Activated naive CD8-positive, alpha-beta T cell (primary cell): ENCODE data around the gene CCZ1B.
"Not testable (repeated sequence)": the region's sequence is repeated elsewhere in the genome, so short reads cannot be mapped to it uniquely, and the experiment has no call there.

Experiments used
- H3K27ac Mint-ChIP-seq: one replicate; pipeline ENCODE4 v1.8.0; 2021; ENCODE audit warnings: mixed read lengths
- H3K27me3 Mint-ChIP-seq: one replicate; pipeline ENCODE4 v1.8.0; 2021; ENCODE audit warnings: mixed read lengths
- H3K36me3 Mint-ChIP-seq: one replicate; pipeline ENCODE4 v1.8.0; 2021; ENCODE audit warnings: mixed read lengths
- H3K4me1 Mint-ChIP-seq: one replicate; pipeline ENCODE4 v1.8.0; 2021; ENCODE audit warnings: low read depth, mixed read lengths
- H3K4me3 Mint-ChIP-seq: one replicate; pipeline ENCODE4 v1.8.0; 2021; ENCODE audit warnings: mild to moderate bottlenecking, mixed read lengths
- H3K9me3 Mint-ChIP-seq: one replicate; pipeline ENCODE4 v1.8.0; 2021; ENCODE audit warnings: low read depth, mixed read lengths

The CCZ1B gene

GRCh38 chr7:6843092-6843491, 17.0 kb upstream of the CCZ1B start:
- not testable (repeated sequence) for H3K4me3 Mint-ChIP-seq, H3K36me3 Mint-ChIP-seq, H3K9me3 Mint-ChIP-seq, H3K27ac Mint-ChIP-seq, H3K4me1 Mint-ChIP-seq, H3K27me3 Mint-ChIP-seq

DNA sequence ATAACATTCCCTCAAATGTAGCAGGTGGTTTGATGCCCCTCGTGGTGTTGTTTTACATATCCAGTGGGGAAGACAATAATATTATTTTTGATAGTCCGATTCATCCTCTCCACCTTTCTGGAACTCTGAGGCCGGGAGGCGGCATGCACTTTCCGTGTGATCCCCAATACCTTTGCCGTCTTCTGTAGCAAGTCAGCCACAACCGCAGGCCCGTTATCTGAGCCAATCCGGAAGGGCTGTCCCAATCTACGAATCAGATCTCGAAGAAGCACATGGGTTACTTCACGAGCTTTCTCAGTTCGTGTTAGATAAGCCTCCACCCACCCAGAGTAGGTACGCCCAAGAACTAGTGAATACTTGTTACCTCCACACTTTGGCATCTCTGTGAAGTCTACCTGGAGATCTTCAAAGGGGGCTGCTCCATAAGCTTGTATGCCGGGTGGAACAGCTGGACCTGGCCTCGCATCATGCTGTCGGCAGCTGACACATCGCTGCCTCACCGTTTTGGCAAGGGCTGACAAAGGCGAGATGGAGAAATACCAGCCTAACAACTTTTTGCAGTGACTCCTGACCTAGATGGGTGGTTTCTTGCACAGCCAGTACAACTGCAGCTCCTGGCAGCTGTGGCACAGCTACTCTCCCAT, 16.3 kb upstream of the CCZ1B start:
- H3K4me3 Mint-ChIP-seq, H3K4me1 Mint-ChIP-seq, H3K36me3 Mint-ChIP-seq, H3K27ac Mint-ChIP-seq, H3K27me3 Mint-ChIP-seq, H3K9me3 Mint-ChIP-seq: not testable (repeated sequence)

DNA sequence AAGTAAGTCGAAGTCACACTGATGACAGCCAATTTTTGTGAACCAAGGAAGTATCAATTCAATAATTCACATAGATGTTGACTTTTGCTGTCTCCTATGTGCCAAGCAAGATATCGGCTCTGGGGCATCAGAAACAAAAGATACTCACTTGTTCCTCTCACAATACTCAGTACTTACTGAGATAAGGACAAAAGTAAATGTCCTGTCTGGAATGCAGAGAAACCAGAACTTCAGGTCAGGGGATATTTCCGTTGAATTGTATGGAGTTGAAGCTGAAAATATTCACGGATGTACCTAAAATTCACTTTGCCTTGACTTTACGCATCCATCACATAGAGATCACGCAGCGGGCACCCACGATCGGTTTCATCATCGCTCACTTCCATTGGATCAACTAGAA, 11.0 kb upstream of the CCZ1B start:
- H3K36me3 Mint-ChIP-seq, H3K4me3 Mint-ChIP-seq, H3K9me3 Mint-ChIP-seq, H3K27ac Mint-ChIP-seq, H3K4me1 Mint-ChIP-seq: not testable (repeated sequence)
- peaks cover 22% of the 10 kb centered on the region for H3K27me3 Mint-ChIP-seq

GRCh38 chr7:6835521-6835920, 9.4 kb upstream of the CCZ1B start:
- H3K27me3 Mint-ChIP-seq: peaks cover 22% of the 10 kb centered on the region
- H3K27ac Mint-ChIP-seq, H3K4me1 Mint-ChIP-seq, H3K4me3 Mint-ChIP-seq, H3K9me3 Mint-ChIP-seq, H3K36me3 Mint-ChIP-seq: not testable (repeated sequence)

DNA sequence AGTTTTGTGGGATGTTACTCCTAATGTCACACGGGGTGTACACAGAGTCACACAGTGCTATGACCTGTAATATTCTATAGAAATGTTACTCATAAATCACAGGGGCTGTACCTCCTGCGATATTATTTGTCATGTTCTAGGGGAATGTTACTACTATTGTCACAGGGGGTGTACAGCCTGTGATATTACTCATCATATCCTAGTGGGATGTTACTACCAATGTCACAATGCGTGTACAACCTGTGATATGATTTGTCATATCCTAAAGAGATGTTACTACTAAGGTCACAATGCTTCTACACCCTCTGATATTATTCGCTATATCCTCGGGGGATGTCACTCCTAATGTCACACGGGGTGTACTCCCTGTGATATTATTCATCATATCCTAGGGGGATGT, 7.6 kb upstream of the CCZ1B start:
- no peak overlapping the region for H3K4me3 Mint-ChIP-seq
- no peaks in the 10 kb centered on the region for H3K9me3 Mint-ChIP-seq
- H3K36me3 Mint-ChIP-seq: no peaks in the 10 kb centered on the region
- no peaks in the 10 kb centered on the region for H3K4me1 Mint-ChIP-seq
- H3K27ac Mint-ChIP-seq: no peak overlapping the region
- H3K27me3 Mint-ChIP-seq: peaks cover 17% of the 10 kb centered on the region

- H3K36me3 Mint-ChIP-seq: no peaks in the 10 kb centered on the region
- H3K4me3 Mint-ChIP-seq: no peak overlapping the region
- H3K4me1 Mint-ChIP-seq: peaks cover 3% of the 10 kb centered on the region
These were observed 5.1 kb upstream of the CCZ1B start for GRCh38 chr7:6831018-6831725.

DNA sequence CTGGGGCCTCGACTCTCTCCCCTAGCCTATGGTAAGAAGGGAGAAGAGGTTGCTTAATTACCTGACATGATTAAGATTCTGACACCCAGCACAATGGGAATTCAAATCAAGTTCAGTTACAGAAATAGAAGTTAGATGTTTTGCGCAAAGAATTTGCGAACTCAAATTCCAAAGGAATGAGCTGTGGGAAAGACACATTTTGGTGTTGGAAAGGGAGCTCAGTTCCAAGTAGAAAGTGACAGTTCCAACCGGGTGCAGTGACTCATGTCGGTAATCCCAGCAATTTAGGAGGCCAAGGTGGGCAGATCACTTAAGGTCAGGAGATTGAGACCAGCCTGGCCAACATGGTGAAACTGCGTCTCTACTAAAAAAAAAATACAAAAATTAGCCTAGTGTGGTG, 4.0 kb upstream of the CCZ1B start:
- H3K4me3 Mint-ChIP-seq, H3K4me1 Mint-ChIP-seq, H3K36me3 Mint-ChIP-seq, H3K27me3 Mint-ChIP-seq, H3K9me3 Mint-ChIP-seq, H3K27ac Mint-ChIP-seq: not testable (repeated sequence)

More at GRCh38 chr7:6831018-6831725, 5.1 kb upstream of the CCZ1B start:
- Mint-ChIP-seq H3K27me3 (peaks cover 13% of the 10 kb centered on the region), H3K9me3 (no peaks in the 10 kb centered on the region), H3K27ac (no peak overlapping the region)

DNA sequence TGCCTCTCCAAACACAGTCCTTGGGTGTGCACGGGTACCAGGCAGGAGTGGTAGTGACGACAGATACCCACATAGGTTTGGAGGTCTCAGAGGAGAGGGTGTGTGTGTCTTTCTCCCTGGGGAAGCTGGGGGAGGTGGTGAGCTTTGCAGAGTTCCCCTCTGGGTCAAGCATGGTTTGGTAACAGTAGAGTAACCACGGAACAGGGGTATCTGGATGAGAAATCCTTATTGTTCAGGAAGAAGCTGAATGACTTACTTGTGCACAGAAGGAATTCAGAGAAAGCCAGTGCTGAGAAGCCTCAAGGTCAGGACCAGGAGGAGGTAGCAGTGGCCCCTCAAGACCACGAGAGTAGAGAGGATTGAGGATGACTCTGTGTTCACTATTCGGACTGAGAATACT, 3.5 kb upstream of the CCZ1B start:
- H3K9me3 Mint-ChIP-seq, H3K27me3 Mint-ChIP-seq, H3K4me1 Mint-ChIP-seq, H3K27ac Mint-ChIP-seq, H3K36me3 Mint-ChIP-seq, H3K4me3 Mint-ChIP-seq: not testable (repeated sequence)

GRCh38 chr7:6827180-6827579, 1.1 kb upstream of the CCZ1B start:
- H3K4me1 Mint-ChIP-seq, H3K9me3 Mint-ChIP-seq, H3K27me3 Mint-ChIP-seq, H3K27ac Mint-ChIP-seq, H3K36me3 Mint-ChIP-seq: not testable (repeated sequence)
- peak overlapping the region; percentile 77 for H3K4me3 Mint-ChIP-seq

- H3K36me3 Mint-ChIP-seq, H3K27me3 Mint-ChIP-seq, H3K9me3 Mint-ChIP-seq, H3K4me1 Mint-ChIP-seq: not testable (repeated sequence)
- Mint-ChIP-seq H3K4me3 (peak overlapping the region; percentile 89), H3K27ac (peak overlapping the region; percentile 66)
These were observed 594 bp downstream of the CCZ1B start for GRCh38 chr7:6825236-6826125.

DNA sequence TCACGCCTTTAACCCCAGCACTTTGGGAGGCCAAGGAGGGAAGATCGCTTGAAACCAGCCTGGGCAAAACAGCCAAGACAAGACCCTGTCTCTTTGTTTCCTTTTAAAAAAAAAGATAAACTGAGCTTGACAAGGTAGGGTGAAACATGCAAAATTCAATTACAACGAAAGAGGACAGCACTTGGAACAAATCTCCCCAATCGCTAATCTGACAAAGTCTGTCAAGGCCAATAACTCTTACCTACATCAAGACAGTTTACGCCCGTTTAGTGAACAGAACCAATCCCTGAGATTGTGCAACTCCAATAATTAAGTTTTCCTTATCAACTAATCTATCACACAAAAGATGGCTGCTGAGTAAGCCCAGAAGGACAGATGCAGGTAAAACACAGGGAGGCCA, 4.5 kb downstream of the CCZ1B start:
- H3K27me3 Mint-ChIP-seq, H3K4me3 Mint-ChIP-seq, H3K36me3 Mint-ChIP-seq, H3K9me3 Mint-ChIP-seq, H3K27ac Mint-ChIP-seq, H3K4me1 Mint-ChIP-seq: not testable (repeated sequence)

DNA sequence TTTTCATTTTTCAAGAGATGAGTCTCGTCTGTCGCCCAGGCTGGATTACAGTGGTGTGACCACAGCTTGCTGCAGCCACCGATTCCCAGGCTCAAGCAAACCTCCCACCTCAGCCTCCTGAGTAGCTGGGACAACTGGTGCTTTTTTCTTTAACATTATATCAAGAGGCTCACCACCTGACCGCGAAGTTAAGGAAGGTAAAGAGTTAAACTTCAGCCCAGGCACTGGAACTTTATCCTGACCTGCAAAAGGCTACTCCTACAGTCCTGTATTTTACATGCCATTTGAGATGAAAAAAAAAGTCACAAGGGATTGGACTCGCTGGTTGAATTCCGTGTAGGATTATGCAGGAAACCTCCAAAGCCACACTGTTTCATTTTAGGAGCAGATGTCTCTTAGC, 10.6 kb downstream of the CCZ1B start:
- H3K36me3 Mint-ChIP-seq, H3K4me1 Mint-ChIP-seq, H3K27ac Mint-ChIP-seq, H3K9me3 Mint-ChIP-seq, H3K4me3 Mint-ChIP-seq, H3K27me3 Mint-ChIP-seq: not testable (repeated sequence)

GRCh38 chr7:6813011-6813410, 13.1 kb downstream of the CCZ1B start:
- not testable (repeated sequence) for H3K4me1 Mint-ChIP-seq, H3K27ac Mint-ChIP-seq, H3K27me3 Mint-ChIP-seq, H3K9me3 Mint-ChIP-seq, H3K36me3 Mint-ChIP-seq, H3K4me3 Mint-ChIP-seq

GRCh38 chr7:6807959-6808358, 18.1 kb downstream of the CCZ1B start:
- H3K27ac Mint-ChIP-seq, H3K4me1 Mint-ChIP-seq, H3K36me3 Mint-ChIP-seq, H3K4me3 Mint-ChIP-seq, H3K9me3 Mint-ChIP-seq, H3K27me3 Mint-ChIP-seq: not testable (repeated sequence)

DNA sequence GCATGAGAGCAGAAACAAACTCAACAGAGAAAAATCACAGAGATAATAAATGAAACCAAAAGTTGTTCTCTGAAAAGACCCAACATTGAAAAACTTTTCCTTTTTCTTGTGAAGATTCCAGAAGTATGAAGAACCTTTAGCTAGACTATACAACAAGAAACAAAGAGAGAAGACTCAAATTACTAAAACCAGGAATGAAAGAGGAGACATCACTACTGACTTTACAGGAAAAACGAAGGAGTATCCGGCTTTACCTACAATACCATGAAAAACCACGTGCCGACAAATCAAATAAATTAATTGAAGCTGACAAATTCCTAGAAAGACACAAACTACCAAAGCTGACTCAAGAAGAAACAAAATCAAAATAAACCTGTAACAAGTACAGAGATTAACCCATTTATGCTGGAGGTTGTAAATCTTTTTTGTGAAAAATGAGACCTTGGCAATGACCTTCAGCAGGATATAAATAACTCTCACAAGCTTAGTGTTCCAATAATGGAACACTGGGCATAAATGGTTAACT, 18.6 kb downstream of the CCZ1B start:
- not testable (repeated sequence) for H3K4me1 Mint-ChIP-seq, H3K9me3 Mint-ChIP-seq

More for the DNA sequence above, 18.6 kb downstream of the CCZ1B start:
- not testable (repeated sequence) for H3K27me3 Mint-ChIP-seq, H3K27ac Mint-ChIP-seq, H3K36me3 Mint-ChIP-seq, H3K4me3 Mint-ChIP-seq
